Activated CD8-positive, alpha-beta T cell treated with anti-CD3 and anti-CD28 coated beads for 36 hours (primary cell): ENCODE results near the gene HES1. TPM values are rescaled to one million over a fixed set of nuclear protein-coding genes. Genes with fewer than 3 reads are reported as not detected.

Source experiments
- ATAC-seq: fragments of 200-7000 bp; cut with Tn5 transposase; one replicate; pipeline ENCODE4 v1.10.0; 2021; ENCODE audit warnings: mild to moderate bottlenecking, moderate library complexity
- CTCF ChIA-PET: fragments of 350-600 bp; sonication (Branson Sonifier 250); formaldehyde crosslinking; loops from one replicate; lab custom pipeline; 2021; ENCODE audit warnings: antibody characterized with exemption; lab: Charles Lee
- POLR2A ChIA-PET: fragments of 350-600 bp; sonication (Branson Sonifier 250); formaldehyde crosslinking; loops from one replicate; lab custom pipeline; 2021; ENCODE audit warnings: antibody characterized with exemption; lab: Charles Lee
- DNase-seq: peaks from one replicate; pipeline ENCODE4 v3.0.0-alpha.2; 2020
- H3K27ac Mint-ChIP-seq: one replicate; pipeline ENCODE4 v1.8.0; 2021; ENCODE audit warnings: mild to moderate bottlenecking, mixed read lengths
- H3K27me3 Mint-ChIP-seq: one replicate; pipeline ENCODE4 v1.8.0; 2021; ENCODE audit warnings: mixed read lengths
- H3K36me3 Mint-ChIP-seq: one replicate; pipeline ENCODE4 v1.8.0; 2021; ENCODE audit warnings: low read depth, mixed read lengths
- H3K4me1 Mint-ChIP-seq: one replicate; pipeline ENCODE4 v1.8.0; 2021; ENCODE audit warnings: low read depth, mixed read lengths
- H3K4me3 Mint-ChIP-seq: one replicate; pipeline ENCODE4 v1.8.0; 2021; ENCODE audit warnings: mild to moderate bottlenecking, moderate library complexity, mixed read lengths
- H3K9me3 Mint-ChIP-seq: one replicate; pipeline ENCODE4 v1.8.0; 2021; ENCODE audit warnings: mixed read lengths
- intact Hi-C: fragments of 100-400 bp; cut with micrococcal nuclease; formaldehyde crosslinking; loops from one replicate; pipeline ENCODE4 v1.10.0; 2022
- total RNA-seq, 2 experiments: library from RNA; stranded (reverse); gene quantifications; one replicate each; pipeline ENCODE4 v1.2.3, GENCODE V29; 2021
- TF ChIP-seq, protein P1 (sequence below): fragments of 200-600 bp; IDR thresholded peaks from one replicate; pipeline ENCODE4 v1.8.0; 2022; ENCODE audit warnings: antibody characterized with exemption, mild to moderate bottlenecking

The HES1 gene
- total RNA-seq, 2 experiments from 2014 or later: not detected

GRCh38 chr3:194110483-194110882, 25.5 kb upstream of the HES1 start:
- Mint-ChIP-seq H3K9me3 (no peaks in the 10 kb centered on the region), H3K36me3 (no peaks in the 10 kb centered on the region), H3K27ac (no peak overlapping the region), H3K4me1 (peaks cover 6% of the 10 kb centered on the region), H3K4me3 (no peak overlapping the region), H3K27me3 (peaks cover 13% of the 10 kb centered on the region)
- ChIA-PET POLR2A (no interaction called here), CTCF (interaction anchor here (1.5 kb wide), 1 partner anchor 205 kb away, joined by 5 read pairs; no protein-coding TSS in a partner anchor)
- TF ChIP-seq, protein P1, sequence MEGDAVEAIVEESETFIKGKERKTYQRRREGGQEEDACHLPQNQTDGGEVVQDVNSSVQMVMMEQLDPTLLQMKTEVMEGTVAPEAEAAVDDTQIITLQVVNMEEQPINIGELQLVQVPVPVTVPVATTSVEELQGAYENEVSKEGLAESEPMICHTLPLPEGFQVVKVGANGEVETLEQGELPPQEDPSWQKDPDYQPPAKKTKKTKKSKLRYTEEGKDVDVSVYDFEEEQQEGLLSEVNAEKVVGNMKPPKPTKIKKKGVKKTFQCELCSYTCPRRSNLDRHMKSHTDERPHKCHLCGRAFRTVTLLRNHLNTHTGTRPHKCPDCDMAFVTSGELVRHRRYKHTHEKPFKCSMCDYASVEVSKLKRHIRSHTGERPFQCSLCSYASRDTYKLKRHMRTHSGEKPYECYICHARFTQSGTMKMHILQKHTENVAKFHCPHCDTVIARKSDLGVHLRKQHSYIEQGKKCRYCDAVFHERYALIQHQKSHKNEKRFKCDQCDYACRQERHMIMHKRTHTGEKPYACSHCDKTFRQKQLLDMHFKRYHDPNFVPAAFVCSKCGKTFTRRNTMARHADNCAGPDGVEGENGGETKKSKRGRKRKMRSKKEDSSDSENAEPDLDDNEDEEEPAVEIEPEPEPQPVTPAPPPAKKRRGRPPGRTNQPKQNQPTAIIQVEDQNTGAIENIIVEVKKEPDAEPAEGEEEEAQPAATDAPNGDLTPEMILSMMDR: no peak
- ATAC-seq: no peak
- intact Hi-C loops: no loop called here
- DNase-seq: no peak

DNA sequence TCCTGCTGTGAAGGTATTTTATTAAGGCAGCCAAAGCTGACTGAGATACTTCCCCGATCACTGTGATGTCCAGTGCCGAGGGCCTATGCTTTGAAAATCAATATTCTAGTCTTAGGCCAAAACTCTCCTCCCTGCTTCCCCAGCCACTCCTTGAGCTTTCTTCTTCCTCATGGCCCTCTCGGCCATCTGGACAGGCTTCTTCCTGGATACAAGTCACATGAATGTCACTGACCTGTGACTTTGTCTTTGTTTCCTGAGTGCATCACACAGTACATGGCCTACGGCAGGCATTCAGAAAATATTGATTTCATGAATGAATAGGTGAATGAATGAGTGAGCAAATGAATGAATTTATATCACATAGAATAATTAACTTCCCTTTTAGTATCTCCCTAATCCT, 24.6 kb upstream of the HES1 start:
- intact Hi-C loops: no loop called here
- Mint-ChIP-seq H3K9me3 (no peaks in the 10 kb centered on the region), H3K4me1 (peaks cover 6% of the 10 kb centered on the region), H3K36me3 (no peaks in the 10 kb centered on the region), H3K4me3 (no peak overlapping the region), H3K27me3 (peaks cover 9% of the 10 kb centered on the region), H3K27ac (no peak overlapping the region)
- TF ChIP-seq, protein P1: no peak
- no peak for DNase-seq
- ChIA-PET CTCF (interaction anchor here (1.5 kb wide), 1 partner anchor 204 kb away, joined by 5 read pairs; no protein-coding TSS in a partner anchor), POLR2A (interaction anchor here (1.0 to 1.1 kb wide), 2 partner anchors 18 to 133 kb away, joined by 3 read pairs; no protein-coding TSS in a partner anchor)
- no peak for ATAC-seq

- CTCF ChIA-PET: interaction anchor here (1.5 kb wide), 1 partner anchor 203 kb away, joined by 5 read pairs; no protein-coding TSS in a partner anchor
- TF ChIP-seq, protein P1: no peak
- intact Hi-C loops: no loop called here
- Mint-ChIP-seq H3K4me1 (no peaks in the 10 kb centered on the region), H3K27me3 (peaks cover 10% of the 10 kb centered on the region), H3K27ac (no peak overlapping the region), H3K9me3 (no peaks in the 10 kb centered on the region), H3K36me3 (no peaks in the 10 kb centered on the region), H3K4me3 (no peak overlapping the region)
- POLR2A ChIA-PET: interaction anchor here (1.0 to 1.1 kb wide), 2 partner anchors 17 to 134 kb away, joined by 3 read pairs; no protein-coding TSS in a partner anchor
- ATAC-seq (no peak), DNase-seq (no peak)
Observed at GRCh38 chr3:194112120-194113106, 23.5 kb upstream of the HES1 start.

- ChIA-PET CTCF (no interaction called here), POLR2A (no interaction called here)
- H3K27me3 Mint-ChIP-seq: peaks cover 11% of the 10 kb centered on the region
- H3K36me3 Mint-ChIP-seq: no peaks in the 10 kb centered on the region
- no peak overlapping the region for H3K4me3 Mint-ChIP-seq
- intact Hi-C loops: no loop called here
- no peaks in the 10 kb centered on the region for H3K9me3 Mint-ChIP-seq
- no peak overlapping the region for H3K27ac Mint-ChIP-seq
- no peak for DNase-seq
- TF ChIP-seq, protein P1: no peak
- no peak for ATAC-seq
- no peaks in the 10 kb centered on the region for H3K4me1 Mint-ChIP-seq
Observed at GRCh38 chr3:194114123-194114522, 21.8 kb upstream of the HES1 start.
